ENCODE results near the gene EQTN.

EQTN gene

GRCh38 chr9:27297050-27297449 is at the start of gene EQTN:
Gene EQTN, minus strand, starts transcription at chr9:27297150. Its CDS starts 95 bp downstream, at chr9:27297055.
- DNase-seq, result no peak

GRCh38 chr9:27344776-27345175 is 47.8 kb upstream of the EQTN start:
- no peak for DNase-seq

DNA sequence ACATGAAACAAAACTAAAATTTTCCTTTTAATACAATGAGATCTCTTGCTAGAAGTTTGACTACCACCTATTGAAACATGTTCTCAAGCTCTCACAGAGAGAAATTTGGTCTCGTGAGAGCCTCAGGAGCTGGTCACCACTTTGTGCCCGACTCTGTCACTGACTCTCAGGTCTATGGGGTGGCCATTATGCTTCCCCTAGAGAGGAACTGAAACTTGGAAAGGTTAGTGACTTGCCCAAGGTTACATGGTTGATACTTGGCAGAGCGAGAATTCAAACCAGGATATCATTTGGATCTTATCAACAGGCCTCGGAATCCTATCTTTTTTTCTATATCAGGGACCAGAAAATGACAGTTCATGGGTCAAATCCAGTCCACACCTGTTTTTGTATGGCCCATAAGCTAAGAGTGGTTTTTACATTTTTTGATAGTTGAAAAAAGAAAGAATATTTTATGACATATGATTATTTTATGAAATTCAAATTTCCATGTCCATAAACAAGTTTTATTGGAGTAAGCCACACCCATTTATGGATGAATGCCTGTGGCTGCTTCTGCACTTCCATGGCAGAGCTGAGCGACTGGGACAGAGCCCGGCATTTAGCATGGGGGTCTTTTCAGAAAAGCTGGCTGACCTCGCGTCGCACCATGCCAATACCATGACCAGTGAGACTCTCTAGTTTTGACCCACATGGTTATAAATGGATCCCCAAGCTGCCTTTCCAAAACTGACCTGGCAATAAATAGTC is 44.8 kb upstream of the EQTN start:
- no peak for DNase-seq

DNA sequence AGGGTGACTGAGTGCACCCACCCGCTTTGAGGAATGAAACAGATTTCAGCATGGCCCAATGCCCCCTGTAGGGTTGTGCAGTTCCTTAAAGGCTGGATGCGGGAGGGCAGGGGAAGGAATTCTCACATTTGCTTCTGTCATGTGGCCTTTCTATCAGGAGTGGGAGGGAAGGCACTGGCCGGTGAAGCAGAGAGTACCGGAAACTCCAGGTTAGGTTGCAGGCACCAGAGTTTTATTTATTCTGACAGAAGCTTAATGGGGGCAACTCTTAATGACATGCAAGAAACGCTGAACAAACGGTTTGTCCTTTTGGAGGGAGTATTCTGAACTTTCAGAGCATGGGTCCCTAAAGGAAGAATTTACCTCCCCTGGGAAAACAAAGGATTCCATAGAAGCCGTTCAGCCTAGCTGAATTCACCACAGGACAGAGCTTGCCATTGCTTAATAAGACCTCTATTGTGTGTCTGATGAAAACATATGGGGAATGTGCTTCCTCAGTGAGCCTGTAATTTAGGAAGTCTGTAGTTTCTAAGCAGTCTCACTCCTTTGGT is 44.1 kb upstream of the EQTN start:
- no peak for DNase-seq

- DNase-seq, result no peak
Observed at GRCh38 chr9:27340285-27340674, 43.3 kb upstream of the EQTN start.

- DNase-seq, result no peak
Observed at GRCh38 chr9:27339661-27340284, 42.8 kb upstream of the EQTN start.

- DNase-seq, result no peak
Observed at GRCh38 chr9:27338527-27338903, 41.6 kb upstream of the EQTN start.

GRCh38 chr9:27337833-27338526 is 41.0 kb upstream of the EQTN start:
- DNase-seq, result no peak

DNA sequence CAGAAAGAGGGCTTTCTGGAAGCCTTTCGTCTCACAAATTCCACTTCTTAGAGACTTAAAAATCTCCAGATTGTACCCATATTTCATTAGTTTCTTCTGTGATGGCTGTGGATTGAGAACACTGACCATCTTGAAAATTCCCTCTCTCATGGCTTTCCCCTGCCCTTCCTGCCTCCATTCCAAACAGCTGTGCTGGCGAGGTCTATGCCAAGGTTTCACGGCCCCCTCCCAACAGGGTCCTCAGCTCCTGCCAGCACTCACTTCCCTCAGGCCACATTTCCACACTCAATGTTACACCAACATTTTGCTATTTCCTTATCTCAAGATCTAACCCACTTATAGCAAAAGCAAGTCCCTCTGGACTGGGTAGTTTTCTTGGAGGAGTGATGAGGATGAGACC is 40.3 kb upstream of the EQTN start:
- DNase-seq, result no peak

- DNase-seq, result no peak
Observed at GRCh38 chr9:27336829-27337228, 39.9 kb upstream of the EQTN start.

- DNase-seq, result no peak
Observed at GRCh38 chr9:27336126-27336525, 39.2 kb upstream of the EQTN start.

GRCh38 chr9:27335075-27335474 is 38.1 kb upstream of the EQTN start:
- no peak for DNase-seq

GRCh38 chr9:27333241-27334052 is 36.5 kb upstream of the EQTN start:
- peak; percentile 9 for DNase-seq

- DNase-seq, result no peak
Observed at GRCh38 chr9:27331393-27331792, 34.4 kb upstream of the EQTN start.

DNA sequence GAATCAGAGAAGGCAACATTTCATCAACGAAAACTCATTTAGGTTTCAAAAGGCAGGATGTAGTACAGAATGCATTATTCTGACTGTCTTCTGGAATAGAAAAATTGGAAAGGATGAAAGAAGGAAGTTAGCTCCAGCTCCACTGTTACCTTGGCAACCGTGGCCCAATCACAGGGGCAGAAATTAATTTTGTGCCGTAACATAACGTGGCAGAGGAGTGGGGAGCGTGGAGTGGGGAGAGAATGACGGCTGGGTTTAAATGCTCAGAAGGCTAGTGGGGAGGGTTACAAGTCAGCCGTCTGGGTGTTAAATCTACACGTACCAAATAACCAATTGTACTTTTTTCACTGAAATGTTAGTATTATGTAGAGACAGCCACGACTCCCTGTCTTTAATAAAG is 32.3 kb upstream of the EQTN start:
- no peak for DNase-seq

DNA sequence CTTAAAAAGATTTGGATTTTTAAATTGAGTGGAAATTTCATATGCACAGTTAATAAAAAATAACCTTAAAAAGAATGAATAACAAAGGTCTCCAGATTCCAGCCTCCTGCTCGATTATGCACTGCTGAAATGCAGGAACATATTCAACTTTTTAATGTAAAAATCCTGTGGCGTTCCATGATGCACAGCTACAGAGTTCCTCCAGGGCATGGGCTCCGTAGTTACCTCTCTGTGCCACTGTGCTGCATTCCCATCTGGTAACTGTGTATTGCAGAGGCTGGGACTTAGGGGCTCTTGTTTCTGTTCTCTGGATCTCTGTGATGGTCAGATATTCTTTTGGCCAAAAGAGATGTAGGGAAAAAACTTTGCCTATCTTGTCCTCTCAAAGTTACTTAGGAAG is 31.5 kb upstream of the EQTN start:
- no peak for DNase-seq

DNA sequence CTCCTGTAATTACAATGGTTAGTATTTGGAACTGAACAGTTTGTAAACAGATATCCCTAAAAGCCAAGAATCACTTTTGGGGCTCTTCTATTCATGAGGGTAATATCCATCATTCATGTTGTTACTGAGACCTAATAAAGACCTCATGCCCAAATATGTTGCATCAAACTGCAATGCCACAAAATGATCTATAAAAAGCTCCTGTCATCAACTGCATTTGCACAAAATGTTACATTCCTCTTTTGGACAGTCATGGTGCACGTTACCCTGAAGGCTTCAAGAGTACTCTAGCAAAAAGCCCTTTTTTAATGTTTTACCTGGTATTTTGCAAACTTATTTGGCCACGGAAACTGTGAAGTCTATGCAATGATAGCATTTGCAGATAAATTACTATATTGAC is 14.2 kb upstream of the EQTN start:
- DNase-seq, result no peak

DNA sequence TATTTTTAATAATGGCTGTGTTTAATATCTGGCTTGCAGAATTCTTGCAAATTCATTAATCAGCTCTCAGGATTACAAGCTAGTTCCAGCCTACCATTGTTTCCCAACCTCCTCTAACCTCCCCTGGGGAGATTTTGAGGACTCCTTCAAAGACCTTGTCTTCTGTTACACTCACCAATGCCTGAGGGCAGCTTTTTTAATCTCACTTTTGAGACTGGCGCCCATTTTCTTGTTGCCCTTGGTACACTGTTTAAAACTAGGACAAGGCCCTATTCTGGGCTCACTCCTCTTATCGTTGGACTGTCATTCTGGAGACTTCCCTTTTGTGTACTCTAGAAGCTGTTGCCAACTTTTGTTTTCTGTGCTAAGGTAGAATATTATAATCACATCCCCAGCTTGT is 13.6 kb upstream of the EQTN start:
- no peak for DNase-seq

- no peak for DNase-seq
Observed at GRCh38 chr9:27308691-27309390, 11.9 kb upstream of the EQTN start.

DNA sequence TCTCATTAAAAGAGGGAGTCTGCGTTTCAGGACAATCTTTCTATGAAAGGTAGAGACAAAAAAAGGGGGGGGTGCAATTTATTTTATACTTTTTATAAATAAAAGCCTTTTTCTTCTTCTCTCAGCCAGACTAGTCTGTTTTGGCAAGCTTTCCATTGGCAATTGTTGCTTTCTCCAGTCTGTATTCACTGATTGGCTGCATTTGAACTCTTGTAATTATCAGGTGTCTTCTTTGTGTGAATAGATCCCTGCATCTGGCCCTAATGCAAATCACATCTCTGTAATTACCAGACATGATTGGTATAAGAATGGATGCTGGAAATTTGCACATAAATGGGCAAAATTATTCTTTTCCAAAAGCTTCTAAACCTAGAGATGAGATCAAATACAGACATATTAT is 7.6 kb upstream of the EQTN start:
- no peak for DNase-seq

DNA sequence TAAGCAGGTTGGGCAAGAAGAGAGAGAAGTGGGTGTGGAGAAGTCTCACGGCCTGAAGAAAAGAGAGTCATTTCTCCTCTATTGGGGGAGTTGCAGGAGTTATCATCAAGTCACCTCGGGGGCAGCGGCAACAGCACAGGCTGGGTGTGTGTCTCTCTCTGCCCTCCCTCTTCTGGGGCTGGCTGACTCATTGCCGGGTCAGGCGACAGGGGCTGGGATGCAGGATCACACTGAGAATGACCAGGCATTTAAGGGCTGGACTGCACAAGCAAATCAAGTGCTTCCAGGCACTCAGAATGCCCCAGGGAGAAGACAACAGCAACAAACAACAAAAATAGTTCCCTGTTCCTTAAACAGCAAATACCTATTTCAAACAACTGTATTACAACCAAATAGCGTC is 6.3 kb upstream of the EQTN start:
- DNase-seq, result no peak

DNA sequence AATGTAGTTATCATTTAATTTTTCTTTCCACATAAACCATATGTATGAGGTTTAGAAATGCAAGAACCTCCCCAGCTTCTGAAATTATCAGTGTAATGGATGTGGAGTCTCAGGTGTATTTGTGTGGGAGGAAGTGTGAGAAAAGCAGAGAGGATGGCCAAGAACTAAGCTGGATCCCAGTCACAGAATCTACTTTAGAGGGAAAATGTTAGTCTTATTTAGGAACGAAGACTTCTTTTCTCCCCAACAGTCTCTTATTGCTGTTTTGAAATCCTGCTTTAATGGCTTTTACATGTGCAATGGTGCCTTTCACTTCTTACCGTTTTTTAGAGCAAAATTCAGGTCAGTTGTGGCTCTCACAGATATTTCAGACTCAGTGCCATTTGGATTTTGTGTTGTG is 3.0 kb downstream of the EQTN start:
- DNase-seq, result no peak

All from amniotic stem cell (primary cell).